Measurements from ENCODE around the gene TPPP3.

TPPP3 gene

DNA sequence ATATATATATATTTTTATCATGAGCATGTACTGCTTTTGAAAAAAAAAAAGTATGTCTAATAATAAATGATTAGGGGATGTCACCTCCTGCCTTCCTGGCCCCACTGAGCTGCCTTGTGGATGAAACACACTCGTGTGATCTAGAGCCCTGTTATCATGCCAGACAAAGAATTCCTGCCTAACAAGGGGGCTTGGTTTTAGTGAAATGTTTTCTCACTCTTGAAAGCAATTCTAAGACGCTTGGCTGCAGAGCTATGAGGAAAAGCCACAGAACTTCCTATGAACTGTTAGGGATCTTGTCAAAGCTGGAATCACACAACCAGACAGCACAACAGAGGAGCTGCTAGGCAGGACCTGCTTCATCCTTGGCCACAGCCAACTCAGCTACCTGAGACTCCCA, 19.0 kb upstream of the TPPP3 start:
- TF ChIP-seq, protein P1, sequence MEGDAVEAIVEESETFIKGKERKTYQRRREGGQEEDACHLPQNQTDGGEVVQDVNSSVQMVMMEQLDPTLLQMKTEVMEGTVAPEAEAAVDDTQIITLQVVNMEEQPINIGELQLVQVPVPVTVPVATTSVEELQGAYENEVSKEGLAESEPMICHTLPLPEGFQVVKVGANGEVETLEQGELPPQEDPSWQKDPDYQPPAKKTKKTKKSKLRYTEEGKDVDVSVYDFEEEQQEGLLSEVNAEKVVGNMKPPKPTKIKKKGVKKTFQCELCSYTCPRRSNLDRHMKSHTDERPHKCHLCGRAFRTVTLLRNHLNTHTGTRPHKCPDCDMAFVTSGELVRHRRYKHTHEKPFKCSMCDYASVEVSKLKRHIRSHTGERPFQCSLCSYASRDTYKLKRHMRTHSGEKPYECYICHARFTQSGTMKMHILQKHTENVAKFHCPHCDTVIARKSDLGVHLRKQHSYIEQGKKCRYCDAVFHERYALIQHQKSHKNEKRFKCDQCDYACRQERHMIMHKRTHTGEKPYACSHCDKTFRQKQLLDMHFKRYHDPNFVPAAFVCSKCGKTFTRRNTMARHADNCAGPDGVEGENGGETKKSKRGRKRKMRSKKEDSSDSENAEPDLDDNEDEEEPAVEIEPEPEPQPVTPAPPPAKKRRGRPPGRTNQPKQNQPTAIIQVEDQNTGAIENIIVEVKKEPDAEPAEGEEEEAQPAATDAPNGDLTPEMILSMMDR (IDR thresholded peaks at IDR 0.05; ENCODE audit: low read depth, low read length, missing control alignments): no peak
- no peak overlapping the region for H3K4me3 ChIP-seq (replicated peaks; ENCODE audit: low read depth, low read length)
- no peak for DNase-seq (ENCODE audit: extremely low read depth, low read depth)

DNA sequence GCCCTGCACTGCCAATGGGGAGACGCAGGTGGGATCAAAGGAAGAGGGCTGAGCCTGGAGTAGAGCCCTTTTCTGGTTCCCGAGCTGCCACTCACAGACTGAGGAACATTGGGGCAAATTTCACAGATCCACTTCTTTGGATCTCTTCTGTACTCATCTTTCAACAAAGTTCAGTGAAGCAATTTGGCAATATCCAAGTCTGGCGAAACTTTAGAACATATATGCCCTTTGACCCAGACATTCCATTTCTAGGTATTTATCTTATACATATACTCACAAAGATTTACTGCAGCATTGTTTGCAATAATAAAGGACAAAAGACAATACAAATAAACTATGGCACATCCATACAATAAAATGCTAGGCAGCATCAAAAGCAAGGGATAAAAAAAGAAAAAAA, 18.0 kb upstream of the TPPP3 start:
- TF ChIP-seq, protein P1 (IDR thresholded peaks at IDR 0.05; ENCODE audit: low read depth, low read length, missing control alignments): no peak
- no peak overlapping the region for H3K4me3 ChIP-seq (replicated peaks; ENCODE audit: low read depth, low read length)
- DNase-seq (ENCODE audit: extremely low read depth, low read depth): no peak

DNA sequence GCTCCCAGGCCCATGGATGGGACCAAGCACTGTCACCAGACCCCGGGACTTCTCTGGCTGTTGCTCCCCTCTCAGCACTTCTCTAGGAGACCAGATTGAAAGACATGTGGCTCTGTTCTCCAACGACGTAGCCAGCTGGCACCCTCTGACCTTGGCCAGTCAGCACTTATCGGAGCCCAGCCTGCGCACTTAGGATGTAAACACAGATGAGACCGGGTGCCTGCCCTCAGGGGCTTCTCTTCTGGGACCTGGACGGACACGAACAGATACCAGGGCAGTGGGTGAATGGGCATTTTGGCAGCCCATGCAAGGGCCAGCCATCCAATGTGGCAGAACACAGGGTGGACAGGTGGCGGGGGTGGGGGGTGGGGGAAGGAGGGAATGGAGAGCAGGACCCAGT, 16.3 kb upstream of the TPPP3 start:
- no peak for DNase-seq (ENCODE audit: extremely low read depth, low read depth)
- TF ChIP-seq, protein P1 (IDR thresholded peaks at IDR 0.05; ENCODE audit: low read depth, low read length, missing control alignments): no peak
- H3K4me3 ChIP-seq (replicated peaks; ENCODE audit: low read depth, low read length): no peak overlapping the region

DNA sequence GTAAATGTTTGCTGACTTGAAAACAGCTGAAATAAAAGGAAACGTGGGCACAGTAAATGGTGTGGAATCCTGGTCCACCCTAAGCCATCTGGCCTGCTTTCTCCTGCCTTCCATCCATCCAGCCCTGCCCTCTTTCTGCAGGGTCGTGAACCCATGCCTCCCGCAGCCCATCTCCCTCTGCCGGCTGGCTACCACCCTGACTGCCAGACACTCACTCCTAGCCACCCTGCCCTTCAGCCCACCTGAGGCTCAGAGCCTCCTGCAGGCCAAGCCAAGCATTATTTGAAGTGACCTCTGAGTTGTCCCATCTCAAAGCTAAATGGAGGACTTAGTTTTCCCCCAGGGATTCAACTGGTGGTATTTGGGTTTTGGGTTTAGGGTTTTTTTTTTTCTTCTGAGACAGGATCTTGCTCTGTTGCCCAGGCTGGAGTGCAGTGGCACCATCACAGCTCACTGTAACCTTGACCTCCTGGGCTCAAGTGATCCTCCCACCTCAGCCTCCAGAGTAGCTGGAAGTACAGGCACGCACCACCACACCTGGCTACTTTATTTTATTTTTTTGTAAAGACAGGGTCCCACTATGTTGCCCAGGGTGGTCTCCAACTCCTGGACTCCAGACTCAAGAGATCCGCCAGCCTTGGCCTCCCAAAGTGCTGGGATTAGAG, 14.6 kb upstream of the TPPP3 start:
- DNase-seq (ENCODE audit: extremely low read depth, low read depth): no peak
- TF ChIP-seq, protein P1 (IDR thresholded peaks at IDR 0.05; ENCODE audit: low read depth, low read length, missing control alignments): no peak
- no peak overlapping the region for H3K4me3 ChIP-seq (replicated peaks; ENCODE audit: low read depth, low read length)

DNA sequence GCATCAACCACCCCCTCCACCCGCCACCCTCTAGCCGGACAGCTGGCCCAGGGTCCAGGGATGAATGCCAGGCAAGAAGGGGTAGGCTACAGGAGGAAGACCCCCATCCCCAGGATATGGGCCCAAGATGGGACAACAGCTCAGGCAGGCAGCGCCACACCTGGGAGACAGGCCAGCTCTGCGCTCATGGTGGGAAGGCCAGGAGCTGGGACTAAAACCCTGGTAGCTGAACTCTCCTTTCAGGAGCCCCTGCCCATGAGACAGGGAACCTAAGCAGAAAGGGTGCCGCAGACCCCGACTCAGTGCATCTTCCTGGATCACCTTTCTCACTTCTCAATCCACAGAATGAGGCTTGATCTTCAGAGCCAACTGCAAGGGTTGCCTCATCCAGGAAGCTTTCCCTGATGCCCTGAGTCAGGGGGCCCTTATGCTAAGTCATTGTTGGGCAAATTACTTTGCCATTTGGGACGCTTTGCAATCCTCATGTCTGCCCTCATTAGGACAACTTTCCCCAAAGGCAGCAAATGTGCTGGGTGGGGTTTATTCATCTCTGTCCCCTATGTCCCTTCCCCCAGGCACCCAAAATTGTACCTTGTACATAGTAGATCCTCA, 14.0 kb upstream of the TPPP3 start:
- DNase-seq (ENCODE audit: extremely low read depth, low read depth): no peak
- H3K4me3 ChIP-seq (replicated peaks; ENCODE audit: low read depth, low read length): no peak overlapping the region
- TF ChIP-seq, protein P1 (IDR thresholded peaks at IDR 0.05; ENCODE audit: low read depth, low read length, missing control alignments): no peak

DNA sequence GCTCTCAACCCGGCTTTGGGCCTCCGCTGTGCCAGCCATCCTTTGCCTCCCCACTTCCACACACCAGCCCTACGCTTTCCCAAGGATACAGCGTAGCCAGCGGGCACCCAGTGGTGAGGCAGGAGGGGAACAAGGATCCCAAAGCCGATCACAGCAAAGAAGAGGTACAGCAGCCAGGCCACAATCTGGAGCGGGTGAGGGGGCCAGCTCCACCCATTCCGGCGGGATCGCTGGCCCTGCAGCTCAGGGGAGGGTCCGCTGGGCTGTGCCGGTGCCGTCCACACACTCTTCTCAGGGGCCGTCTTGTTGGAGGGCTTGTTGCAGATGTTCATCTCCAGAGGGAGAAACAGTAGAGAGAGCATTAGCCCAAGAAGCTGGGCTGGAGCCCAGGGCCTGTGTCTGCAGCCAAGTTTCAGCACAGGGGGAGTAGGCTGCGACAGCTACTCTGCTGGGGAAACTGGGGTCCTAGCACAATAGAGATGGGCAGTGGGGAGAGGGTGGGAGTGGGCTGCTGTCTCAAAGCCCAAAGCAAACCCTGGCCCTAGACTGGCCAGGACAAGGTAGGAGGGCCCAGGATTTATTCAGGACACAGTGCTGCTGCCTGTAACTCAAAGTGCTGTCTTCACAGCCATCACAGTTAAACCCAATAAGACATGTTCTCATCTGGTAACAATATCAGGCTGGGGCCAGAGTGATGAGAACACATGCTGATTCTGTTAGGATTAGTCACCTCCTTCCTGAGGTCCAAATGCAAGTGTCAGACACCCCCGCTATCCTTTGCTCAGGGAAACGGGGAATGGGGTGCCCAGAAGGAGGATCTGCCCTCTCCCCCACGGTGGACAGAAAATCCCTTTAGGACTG, 13.0 kb upstream of the TPPP3 start:
- TF ChIP-seq, protein P1 (IDR thresholded peaks at IDR 0.05; ENCODE audit: low read depth, low read length, missing control alignments): no peak

More for the DNA sequence above, 13.0 kb upstream of the TPPP3 start:
- DNase-seq (ENCODE audit: extremely low read depth, low read depth): peak; percentile 92
- H3K4me3 ChIP-seq (replicated peaks; ENCODE audit: low read depth, low read length): no peak overlapping the region

All from HFF-Myc (cell line).